Neuron (in vitro differentiated cells): ENCODE data around the gene ARL14EP.

Experiments used
- H2AFZ ChIP-seq: one replicate; pipeline ENCODE4 v1.6.1; 2013; ENCODE audit warnings: low read depth, mild to moderate bottlenecking, inconsistent platforms, low read length, moderate library complexity
- H3K27me3 ChIP-seq: one replicate; pipeline ENCODE4 v1.6.1; 2013; ENCODE audit warnings: low read length; ENCODE audit not compliant: insufficient read depth
- H3K36me3 ChIP-seq: one replicate; pipeline ENCODE4 v1.6.1; 2013; ENCODE audit warnings: low read length; ENCODE audit not compliant: insufficient read depth
- H3K4me1 ChIP-seq: one replicate; pipeline ENCODE4 v1.6.1; 2013; ENCODE audit warnings: low read length; ENCODE audit not compliant: insufficient read depth
- H3K4me3 ChIP-seq: 2 replicates; pipeline ENCODE4 v1.5.1; 2013; ENCODE audit warnings: mild to moderate bottlenecking, low read length, moderate library complexity
- H3K9me3 ChIP-seq: one replicate; pipeline ENCODE4 v1.6.1; 2013; ENCODE audit warnings: low read length

The ARL14EP gene

DNA sequence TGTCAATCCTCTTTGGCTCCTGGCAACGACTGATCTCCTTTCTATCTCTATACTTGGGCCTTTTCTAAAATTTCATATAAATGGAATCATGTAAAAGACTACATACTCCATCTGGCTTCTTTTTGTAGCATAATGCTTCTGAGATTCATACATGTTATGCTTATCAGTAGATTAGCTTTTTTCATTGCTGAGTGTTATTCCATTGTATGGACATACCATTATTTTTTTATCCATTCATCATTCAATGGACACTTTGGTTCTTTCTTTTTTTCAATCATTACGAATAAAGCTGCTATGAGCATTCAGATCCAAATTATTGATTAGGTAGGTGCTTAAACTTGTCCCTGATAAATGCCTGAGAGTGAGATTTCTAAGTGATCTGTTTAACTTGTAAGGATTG lies 11.7 kb upstream of the ARL14EP start:
- Histone ChIP-seq H3K9me3 (no peaks in the 10 kb centered on the region), H3K36me3 (no peaks in the 10 kb centered on the region), H3K4me3 (no peak overlapping the region), H3K27me3 (peaks cover 4% of the 10 kb centered on the region), H2AFZ (no peak overlapping the region), H3K4me1 (no peaks in the 10 kb centered on the region)

DNA sequence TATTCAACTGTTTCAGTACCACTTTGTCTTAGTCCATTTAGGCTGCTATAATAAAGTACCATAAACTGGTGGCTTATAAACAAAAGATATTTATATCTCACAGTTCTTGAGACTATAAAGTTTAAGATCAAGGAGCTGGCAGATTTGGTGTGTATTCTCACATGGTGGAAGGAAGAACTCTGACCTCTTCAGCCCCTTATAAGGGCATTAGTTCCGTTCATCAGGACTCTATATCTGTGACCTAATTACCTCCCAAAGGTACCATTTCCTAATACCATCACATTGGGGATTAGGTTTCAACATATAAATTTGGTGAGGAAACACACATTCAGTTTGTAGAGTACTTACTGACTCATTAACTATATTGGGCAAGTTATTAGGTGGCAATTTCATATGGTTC lies 10.7 kb upstream of the ARL14EP start:
- Histone ChIP-seq H3K4me3 (no peak overlapping the region), H2AFZ (no peak overlapping the region), H3K27me3 (peaks cover 4% of the 10 kb centered on the region), H3K36me3 (no peaks in the 10 kb centered on the region), H3K4me1 (no peaks in the 10 kb centered on the region), H3K9me3 (no peaks in the 10 kb centered on the region)

DNA sequence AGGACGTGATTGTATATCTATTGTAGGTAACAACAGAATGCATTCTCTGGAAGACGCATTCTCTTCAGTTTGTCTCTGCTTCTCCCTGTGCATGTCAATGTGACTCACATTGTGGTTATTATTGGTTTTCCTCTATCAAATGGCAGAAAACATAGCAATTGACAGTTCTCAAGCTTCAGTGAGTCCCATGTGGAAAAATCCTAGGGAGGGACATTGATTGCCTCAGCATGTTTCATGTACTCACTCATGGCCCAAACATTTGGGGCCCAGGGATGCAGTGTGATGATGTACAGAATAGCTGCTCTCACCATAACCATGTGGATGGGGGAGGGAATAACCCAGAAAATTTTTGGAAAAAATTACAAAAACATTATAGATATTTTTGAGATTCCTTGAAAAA lies 9.3 kb upstream of the ARL14EP start:
- Histone ChIP-seq H2AFZ (no peak overlapping the region), H3K36me3 (no peaks in the 10 kb centered on the region), H3K9me3 (no peaks in the 10 kb centered on the region), H3K27me3 (peaks cover 4% of the 10 kb centered on the region), H3K4me1 (no peaks in the 10 kb centered on the region), H3K4me3 (no peak overlapping the region)

DNA sequence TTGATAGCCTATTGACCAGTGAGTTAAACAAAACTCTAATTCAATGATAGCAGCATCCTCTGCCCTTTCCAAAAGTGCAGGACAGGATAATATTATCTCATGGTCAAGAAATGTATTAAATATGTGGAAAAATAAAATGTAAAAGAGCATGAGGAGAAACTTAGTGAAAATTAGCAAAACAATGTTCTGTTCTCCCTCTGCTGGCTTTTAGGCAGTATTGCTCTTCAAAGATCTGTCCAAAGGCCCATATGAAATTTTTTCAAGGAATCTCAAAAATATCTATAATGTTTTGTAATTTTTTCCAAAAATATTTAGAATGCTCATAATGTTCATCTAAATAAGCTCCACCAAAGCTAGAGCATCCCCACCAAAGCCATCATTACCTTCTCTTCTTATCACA lies 8.3 kb upstream of the ARL14EP start:
- Histone ChIP-seq H3K27me3 (peaks cover 4% of the 10 kb centered on the region), H3K36me3 (no peaks in the 10 kb centered on the region), H3K4me1 (no peaks in the 10 kb centered on the region), H3K4me3 (no peak overlapping the region), H2AFZ (no peak overlapping the region), H3K9me3 (no peaks in the 10 kb centered on the region)

DNA sequence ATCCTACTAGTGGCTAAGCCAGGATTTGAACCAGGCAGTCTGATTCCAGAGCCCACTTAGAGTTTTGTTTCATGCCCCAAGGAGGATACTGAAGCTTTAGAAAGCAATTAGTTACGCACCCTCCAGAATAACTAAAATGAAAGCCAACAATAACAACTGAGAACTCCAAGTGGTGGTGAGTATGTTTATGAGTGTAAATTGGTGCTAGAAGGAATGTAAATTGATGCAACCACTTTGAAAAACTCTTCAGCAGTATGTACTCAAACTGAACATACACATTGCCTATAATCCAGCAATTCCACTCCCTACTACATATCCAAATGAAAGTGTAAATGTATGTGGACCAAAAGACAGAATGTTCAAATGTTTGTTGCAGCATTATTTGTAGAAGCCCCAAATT lies 6.7 kb upstream of the ARL14EP start:
- H3K4me3 ChIP-seq, result no peak overlapping the region
- peaks cover 4% of the 10 kb centered on the region for H3K27me3 ChIP-seq
- H3K36me3 ChIP-seq, result no peaks in the 10 kb centered on the region
- no peak overlapping the region for H2AFZ ChIP-seq
- H3K9me3 ChIP-seq, result no peaks in the 10 kb centered on the region
- no peaks in the 10 kb centered on the region for H3K4me1 ChIP-seq

DNA sequence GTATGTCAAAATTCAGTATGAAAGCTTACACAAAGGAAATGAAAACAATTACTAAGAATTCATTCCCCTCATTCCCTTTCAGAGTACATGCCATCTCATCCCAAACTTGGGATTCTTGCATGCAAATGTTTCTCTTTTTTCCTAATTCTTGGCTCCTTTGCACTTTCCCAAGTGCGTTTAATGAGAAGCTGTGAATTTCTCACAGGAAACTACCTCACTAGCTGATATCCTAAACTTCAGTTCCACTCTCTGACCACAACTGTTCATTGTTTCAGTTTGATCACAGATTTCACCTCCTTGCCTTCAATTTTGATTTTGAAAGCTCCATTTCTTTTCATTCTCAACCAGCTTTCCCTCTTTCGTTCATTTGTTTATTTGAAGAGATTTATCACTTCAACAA lies 5.9 kb upstream of the ARL14EP start:
- Histone ChIP-seq H3K4me1 (no peaks in the 10 kb centered on the region), H3K9me3 (no peaks in the 10 kb centered on the region), H3K27me3 (peaks cover 4% of the 10 kb centered on the region), H2AFZ (no peak overlapping the region), H3K4me3 (no peak overlapping the region), H3K36me3 (no peaks in the 10 kb centered on the region)

DNA sequence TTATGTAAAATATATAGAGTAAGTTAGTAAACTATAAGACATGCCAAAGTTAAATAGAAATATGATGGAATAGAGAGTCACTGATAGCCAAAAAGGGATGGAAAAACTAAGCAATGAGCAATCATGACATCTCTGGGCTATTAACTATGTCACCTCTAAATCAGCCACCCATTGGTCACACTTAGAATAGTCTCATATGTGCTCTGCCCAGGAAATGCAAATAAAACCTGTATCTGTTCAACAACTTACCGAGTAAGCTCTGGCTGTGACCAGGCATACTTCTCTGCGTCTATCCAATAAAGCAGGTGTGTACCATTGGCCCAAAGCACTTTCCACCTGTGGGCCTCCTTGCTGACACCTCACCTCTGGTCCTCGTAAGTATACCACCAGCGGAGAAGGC lies 1.6 kb upstream of the ARL14EP start:
- Histone ChIP-seq H3K27me3 (no peaks in the 10 kb centered on the region), H3K4me1 (peaks cover 22% of the 10 kb centered on the region), H2AFZ (no peak overlapping the region), H3K9me3 (no peaks in the 10 kb centered on the region), H3K4me3 (no peak overlapping the region), H3K36me3 (no peaks in the 10 kb centered on the region)

DNA sequence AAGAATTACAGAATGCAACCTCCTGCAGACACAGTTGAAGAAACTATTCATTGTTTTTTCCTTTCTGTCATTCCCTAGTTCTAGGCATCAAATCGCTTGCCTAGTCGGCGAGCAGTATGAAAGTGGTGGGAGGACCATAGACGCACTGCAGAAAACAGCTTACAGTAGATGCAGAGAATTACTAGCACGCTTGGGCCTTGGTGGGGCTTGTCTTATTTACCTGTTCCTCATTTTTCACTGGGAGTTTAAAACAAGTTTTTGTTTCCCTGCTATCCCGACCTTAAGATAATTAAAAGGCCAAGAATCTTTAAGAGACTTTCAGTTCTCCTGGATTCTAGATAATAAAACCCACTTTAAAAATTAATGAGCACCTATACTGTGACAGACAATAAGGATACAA lies 713 bp upstream of the ARL14EP start:
- peaks cover 3% of the 10 kb centered on the region for H3K36me3 ChIP-seq
- peak overlapping the region; percentile 95 for H2AFZ ChIP-seq
- no peaks in the 10 kb centered on the region for H3K27me3 ChIP-seq
- H3K9me3 ChIP-seq, result no peaks in the 10 kb centered on the region
- peak overlapping the region; percentile 64 for H3K4me3 ChIP-seq
- H3K4me1 ChIP-seq, result peaks cover 22% of the 10 kb centered on the region

DNA sequence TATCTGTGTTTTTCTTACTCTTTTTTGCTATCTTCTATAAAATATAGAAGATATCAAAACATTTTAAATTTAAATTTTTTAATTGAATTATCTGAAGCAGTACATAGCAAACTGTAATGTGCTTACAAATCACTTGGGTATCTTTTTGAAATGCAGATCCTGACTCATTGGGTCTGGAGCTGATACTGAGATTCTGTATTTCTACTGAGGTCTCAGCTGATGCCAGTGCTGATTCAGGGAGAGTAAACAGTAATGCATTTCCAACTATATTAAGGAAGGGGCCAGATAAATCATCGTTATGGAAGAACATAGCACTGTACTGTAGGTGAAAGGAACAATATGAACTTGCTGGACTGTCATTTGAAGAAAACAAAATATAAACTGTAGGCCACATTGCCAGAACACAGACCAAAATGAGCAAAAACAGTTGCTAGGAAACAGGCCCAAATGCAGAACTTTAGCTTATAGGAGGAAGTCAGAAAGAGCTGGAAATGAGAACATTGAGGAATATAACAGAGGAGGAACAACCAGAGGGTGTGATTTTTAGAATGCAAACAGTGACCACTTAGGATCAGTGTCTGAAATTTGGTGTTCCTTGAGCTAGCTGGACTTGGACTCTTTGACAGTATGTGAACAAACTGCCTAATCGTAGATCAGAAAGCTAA lies 3.3 kb downstream of the ARL14EP start:
- no peaks in the 10 kb centered on the region for H3K9me3 ChIP-seq
- H3K27me3 ChIP-seq, result no peaks in the 10 kb centered on the region
- peaks cover 22% of the 10 kb centered on the region for H3K4me1 ChIP-seq
- no peak overlapping the region for H2AFZ ChIP-seq
- H3K4me3 ChIP-seq, result no peak overlapping the region
- peaks cover 15% of the 10 kb centered on the region for H3K36me3 ChIP-seq

DNA sequence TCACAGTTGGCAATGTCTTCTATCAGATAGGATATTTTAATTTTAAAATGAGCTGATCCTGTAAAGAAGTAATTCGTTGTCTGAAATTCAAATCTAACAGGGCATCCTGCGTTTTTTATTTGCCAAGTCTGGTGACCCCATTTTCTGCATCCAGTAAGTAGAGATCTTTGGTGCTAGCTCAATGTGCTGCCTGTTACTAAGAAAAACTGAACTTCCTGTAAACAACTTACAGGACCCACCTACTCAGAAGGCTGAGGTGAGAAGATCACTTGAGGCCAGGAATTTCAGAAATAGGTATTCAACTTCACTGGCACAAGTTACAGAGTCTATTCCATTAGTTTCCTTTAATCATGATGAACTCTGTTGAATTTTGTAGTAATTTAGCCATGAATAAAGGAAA lies 4.0 kb downstream of the ARL14EP start:
- Histone ChIP-seq H3K4me3 (no peak overlapping the region), H3K4me1 (peaks cover 22% of the 10 kb centered on the region), H3K36me3 (peaks cover 20% of the 10 kb centered on the region), H3K27me3 (no peaks in the 10 kb centered on the region), H2AFZ (no peak overlapping the region), H3K9me3 (no peaks in the 10 kb centered on the region)

DNA sequence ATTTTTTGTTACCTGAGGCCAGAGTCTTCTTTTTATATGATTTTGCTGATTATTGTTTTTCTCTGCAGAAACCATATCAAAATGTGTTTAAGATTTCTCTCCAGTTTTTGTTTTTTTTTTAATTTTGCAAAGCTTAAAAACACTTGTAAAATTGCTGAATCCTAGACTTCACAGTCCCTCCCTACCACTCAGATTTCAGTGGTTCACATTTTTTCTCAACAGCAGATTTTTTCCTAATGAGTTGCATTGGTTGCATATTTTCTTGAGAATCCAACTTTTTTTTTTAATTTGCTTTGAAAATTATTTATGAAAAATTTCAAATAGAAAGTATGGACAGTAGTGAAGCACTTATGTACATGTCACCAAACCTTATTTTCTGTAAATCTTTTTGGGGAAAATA lies 5.8 kb downstream of the ARL14EP start:
- H3K27me3 ChIP-seq, result no peaks in the 10 kb centered on the region
- no peaks in the 10 kb centered on the region for H3K9me3 ChIP-seq
- no peak overlapping the region for H2AFZ ChIP-seq
- no peak overlapping the region for H3K4me3 ChIP-seq
- H3K36me3 ChIP-seq, result peaks cover 34% of the 10 kb centered on the region
- H3K4me1 ChIP-seq, result peaks cover 15% of the 10 kb centered on the region

DNA sequence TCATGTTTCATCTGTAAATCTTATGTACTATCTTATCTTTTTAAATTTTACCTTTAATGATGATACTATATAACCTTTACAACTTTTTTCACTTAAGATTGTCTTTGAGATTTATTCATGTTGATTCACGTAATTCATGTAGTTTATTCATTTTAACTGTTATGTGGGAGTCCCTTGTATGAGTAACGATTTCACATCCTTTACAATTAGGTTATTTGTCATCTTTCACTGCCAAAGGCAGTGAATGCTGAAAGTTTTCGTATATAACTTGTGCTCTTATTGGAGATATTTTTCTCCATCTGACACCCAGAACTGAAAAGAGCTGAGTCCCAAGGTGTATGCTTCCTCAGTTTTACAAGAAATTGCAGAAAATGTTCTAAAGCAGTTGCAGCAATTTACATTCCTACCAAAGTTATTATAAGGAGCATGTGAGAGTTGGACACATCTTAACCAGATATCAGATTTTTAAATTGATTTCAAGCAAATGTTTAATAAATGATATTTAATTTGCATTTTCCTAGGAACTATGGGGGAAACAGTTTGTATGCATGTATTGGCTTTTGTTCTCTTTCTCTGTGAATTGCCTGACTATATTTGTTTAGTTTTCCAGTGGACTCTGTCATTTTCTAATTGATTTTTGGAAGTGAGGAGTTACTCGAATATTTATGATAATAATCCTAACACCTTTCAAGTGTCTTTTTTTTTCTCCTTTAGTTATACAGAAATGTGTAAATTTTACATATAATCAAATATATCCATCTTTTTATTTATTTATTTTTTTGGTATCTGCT lies 6.4 kb downstream of the ARL14EP start:
- Histone ChIP-seq H2AFZ (no peak overlapping the region), H3K36me3 (peaks cover 37% of the 10 kb centered on the region), H3K9me3 (no peaks in the 10 kb centered on the region), H3K4me3 (no peak overlapping the region), H3K4me1 (peaks cover 9% of the 10 kb centered on the region), H3K27me3 (no peaks in the 10 kb centered on the region)

DNA sequence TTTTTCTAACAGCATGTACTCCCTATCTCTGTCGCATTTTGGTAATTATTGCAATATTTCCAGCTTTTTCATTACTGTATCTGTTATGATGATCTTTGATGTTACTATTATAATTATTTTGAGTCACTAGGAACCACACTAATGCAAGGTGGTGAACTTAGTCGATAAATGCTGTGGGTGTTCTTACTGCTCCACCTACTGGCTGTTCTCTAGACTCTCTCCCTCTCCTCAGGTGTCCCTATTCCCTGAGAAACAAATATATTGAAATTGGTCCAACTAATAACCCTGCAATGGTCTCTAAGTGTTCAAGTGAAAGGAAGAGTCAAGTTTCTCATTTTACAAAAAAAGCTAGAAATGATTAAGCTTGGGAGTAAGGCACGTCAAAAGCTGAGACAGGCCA lies 10.5 kb downstream of the ARL14EP start:
- Histone ChIP-seq H2AFZ (no peak overlapping the region), H3K27me3 (no peaks in the 10 kb centered on the region), H3K4me1 (no peaks in the 10 kb centered on the region), H3K36me3 (peaks cover 64% of the 10 kb centered on the region), H3K4me3 (no peak overlapping the region), H3K9me3 (no peaks in the 10 kb centered on the region)
